GM20000 (cell line): ENCODE measurements around the gene EVL.

Experiments
- DNase-seq: peaks from one replicate; pipeline ENCODE4 v3.0.0; 2012; ENCODE audit warnings: low spot score
- TF ChIP-seq, protein P1 (sequence below): IDR thresholded peaks from 2 replicates; pipeline ENCODE4 v1.5.1; 2012; ENCODE audit warnings: mild to moderate bottlenecking, control low read depth; ENCODE audit errors: extremely low read depth, missing control alignments

Gene EVL

GRCh38 chr14:100144996-100145646 is 79.9 kb downstream of the EVL start:
- TF ChIP-seq, protein P1, sequence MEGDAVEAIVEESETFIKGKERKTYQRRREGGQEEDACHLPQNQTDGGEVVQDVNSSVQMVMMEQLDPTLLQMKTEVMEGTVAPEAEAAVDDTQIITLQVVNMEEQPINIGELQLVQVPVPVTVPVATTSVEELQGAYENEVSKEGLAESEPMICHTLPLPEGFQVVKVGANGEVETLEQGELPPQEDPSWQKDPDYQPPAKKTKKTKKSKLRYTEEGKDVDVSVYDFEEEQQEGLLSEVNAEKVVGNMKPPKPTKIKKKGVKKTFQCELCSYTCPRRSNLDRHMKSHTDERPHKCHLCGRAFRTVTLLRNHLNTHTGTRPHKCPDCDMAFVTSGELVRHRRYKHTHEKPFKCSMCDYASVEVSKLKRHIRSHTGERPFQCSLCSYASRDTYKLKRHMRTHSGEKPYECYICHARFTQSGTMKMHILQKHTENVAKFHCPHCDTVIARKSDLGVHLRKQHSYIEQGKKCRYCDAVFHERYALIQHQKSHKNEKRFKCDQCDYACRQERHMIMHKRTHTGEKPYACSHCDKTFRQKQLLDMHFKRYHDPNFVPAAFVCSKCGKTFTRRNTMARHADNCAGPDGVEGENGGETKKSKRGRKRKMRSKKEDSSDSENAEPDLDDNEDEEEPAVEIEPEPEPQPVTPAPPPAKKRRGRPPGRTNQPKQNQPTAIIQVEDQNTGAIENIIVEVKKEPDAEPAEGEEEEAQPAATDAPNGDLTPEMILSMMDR, result no peak
- no peak for DNase-seq

- TF ChIP-seq, protein P1, result no peak
- no peak for DNase-seq
Observed at GRCh38 chr14:100145682-100146464, 80.7 kb downstream of the EVL start.

- TF ChIP-seq, protein P1, result no peak
- DNase-seq, result no peak
Observed at GRCh38 chr14:100146531-100147091, 81.4 kb downstream of the EVL start.

- peak; percentile 67 for DNase-seq
Observed at GRCh38 chr14:100147181-100147631, 82.0 kb downstream of the EVL start.

GRCh38 chr14:100147691-100148464 is 82.7 kb downstream of the EVL start:
- no peak for DNase-seq
- TF ChIP-seq, protein P1, result no peak

More at GRCh38 chr14:100147181-100147631, 82.0 kb downstream of the EVL start:
- TF ChIP-seq, protein P1, result no peak

DNA sequence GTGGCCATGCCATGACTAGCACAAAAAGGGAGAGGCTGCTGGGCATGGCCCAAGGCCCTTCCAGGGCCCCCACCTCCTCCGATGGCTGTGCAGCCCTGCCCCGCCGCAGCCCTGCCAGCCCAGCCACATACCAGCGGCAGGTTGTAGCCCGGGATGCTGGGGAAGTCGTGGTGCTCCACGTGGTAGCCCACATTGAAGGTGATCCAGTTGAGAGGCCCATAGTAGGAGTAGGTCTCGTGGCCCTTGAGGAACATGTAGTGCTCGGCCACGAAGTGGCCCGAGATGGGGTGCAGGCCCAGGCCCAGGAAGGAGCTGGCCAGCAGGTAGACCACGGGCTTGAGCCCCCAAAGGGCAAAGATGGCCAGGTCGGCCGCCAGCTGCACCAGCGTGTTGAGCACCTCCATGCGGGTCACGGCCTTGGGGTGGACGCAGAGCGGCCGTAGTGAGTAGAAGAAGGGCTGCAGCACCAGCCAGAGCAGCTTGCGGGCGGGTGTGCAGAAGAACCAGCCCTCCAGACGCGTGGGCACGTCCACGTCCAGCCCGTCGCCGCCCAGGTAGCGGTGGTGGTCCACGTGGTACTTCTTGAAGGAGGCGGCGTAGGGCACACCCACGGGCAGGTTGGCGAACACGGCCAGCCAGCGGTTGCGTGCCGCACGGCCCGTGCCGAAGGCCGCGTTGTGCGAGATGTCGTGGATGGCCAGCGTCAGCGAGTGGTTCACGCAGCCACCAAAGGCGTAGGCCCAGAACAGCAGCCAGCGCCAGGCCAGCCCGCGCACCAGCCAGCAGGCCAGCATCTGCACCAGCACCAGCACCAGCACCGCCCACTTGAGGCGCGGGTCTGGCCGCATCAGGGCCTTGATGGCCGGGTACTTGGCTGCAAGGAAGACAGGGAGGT is 83.9 kb downstream of the EVL start:
- TF ChIP-seq, protein P1, result no peak
- no peak for DNase-seq
